Eye (tissue), 1 donor: ENCODE data around the gene RNASE13.

Source experiments
- DNase-seq: peaks from one replicate; pipeline ENCODE4 v3.0.0-alpha.2; 2015

Gene RNASE13

DNA sequence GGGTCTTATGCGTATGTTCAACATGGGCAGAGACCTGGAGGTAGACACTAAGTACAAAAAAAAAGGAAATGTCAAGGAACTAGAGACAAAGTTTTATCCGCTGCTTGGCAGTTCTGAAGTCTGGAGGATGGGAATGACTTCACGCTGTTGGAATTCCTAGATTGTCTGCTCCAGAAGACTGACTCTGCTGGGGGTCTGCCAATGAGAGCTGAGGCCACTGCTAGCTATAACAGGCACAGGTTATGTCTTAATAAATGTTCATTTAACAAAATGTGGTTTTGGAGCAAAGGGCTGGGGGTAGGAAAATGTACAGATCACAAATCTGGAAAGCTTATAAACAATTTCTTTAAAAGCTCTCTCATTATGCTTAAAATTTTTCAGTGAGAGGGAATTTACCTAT is 28.9 kb upstream of the RNASE13 start:
- DNase-seq = peak; percentile 37

GRCh38 chr14:21061347-21061668 is 26.7 kb upstream of the RNASE13 start:
- DNase-seq = no peak

DNA sequence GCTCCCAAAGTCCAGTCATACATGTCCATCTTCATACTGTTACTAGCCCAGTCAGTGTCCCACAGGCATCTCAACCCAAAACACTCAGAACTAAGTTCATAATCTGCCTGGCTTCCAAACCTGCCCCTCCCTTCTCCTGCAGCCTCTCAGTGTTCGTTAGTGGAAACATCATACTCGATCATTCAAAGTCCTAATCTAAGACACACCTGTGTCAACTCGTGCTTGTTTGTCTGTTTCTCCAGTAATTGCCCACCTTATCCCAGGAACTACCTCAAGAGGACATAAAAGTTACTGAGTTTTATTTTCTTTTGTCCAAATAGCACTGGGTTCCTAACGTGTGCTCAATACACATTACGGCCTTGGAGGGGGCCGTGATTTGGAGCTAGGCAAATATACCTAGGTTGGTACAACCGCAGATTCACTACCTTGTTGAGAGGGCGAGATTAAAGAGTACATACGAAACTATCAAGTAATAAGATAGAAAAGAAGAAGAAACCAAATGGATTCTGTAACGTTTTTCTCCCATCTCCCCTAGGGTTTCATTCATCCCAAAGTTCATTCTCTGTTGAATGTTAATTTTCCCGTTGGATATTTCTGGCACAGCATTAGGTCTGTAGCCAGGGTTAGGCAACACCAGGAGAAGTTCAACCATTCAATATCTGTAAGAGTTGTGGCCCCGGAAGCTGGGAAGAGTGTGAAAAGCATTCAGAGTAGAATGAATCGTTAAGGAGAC is 26.2 kb upstream of the RNASE13 start:
- DNase-seq = no peak

DNA sequence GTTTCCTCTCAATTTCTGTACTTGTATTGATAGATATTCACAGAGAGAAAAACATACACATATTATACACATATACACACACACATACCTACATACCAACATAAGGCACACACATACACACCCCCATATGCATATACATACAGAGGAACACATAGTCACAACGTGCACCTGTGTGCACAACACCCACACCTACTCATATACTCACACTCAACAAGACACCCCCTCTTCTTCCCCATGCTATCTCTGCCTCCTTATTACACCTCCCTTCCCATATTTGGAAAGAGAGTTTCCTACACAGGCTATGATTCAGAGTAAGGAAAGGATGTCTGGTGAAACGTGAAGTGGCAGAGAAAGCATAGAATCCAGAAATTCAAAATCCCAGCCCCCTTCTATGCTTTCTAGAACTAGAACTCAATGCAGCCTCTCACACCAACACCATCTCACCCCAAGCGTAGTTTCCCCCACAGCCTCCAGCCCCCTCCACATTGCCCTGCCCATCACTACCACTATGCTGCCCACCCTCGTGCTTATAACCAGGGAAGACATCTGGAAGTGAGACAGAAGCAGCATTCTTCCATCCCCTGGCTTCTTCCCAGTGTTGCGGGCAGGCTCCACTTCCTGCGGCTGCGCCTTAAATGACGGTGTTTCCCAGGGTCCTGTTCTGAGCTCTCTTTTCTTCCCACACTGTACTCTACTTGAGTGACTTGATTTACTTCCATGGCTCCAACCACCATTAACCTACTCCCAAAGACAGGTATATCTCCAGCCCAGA is 25.4 kb upstream of the RNASE13 start:
- DNase-seq = no peak

DNA sequence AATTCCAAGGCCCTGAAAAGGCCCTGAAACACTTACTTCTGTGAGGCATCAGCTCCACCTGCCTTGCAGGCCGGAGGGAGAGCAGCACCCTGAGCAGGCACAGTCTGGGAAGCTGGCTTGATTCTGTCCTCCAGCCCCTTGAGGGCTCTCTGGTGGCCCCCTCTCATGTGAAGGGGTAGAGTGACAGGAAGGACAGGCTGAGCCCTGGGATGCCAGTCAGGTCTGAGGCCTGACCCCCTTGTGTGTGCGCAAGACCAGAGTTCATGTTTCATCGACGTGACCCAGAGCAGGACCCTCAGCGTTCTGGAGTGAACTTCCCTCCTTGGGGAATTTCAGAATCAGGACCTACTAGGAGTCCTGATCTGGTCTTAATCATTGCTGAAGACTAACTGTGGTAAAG is 24.3 kb upstream of the RNASE13 start:
- DNase-seq = no peak

GRCh38 chr14:21057803-21058675 is 23.4 kb upstream of the RNASE13 start, which contains the start of gene RNASE8:
Gene RNASE8 (plus strand): TSS chr14:21057822. CDS start chr14:21057893, 71 bp downstream.
- no peak for DNase-seq

DNA sequence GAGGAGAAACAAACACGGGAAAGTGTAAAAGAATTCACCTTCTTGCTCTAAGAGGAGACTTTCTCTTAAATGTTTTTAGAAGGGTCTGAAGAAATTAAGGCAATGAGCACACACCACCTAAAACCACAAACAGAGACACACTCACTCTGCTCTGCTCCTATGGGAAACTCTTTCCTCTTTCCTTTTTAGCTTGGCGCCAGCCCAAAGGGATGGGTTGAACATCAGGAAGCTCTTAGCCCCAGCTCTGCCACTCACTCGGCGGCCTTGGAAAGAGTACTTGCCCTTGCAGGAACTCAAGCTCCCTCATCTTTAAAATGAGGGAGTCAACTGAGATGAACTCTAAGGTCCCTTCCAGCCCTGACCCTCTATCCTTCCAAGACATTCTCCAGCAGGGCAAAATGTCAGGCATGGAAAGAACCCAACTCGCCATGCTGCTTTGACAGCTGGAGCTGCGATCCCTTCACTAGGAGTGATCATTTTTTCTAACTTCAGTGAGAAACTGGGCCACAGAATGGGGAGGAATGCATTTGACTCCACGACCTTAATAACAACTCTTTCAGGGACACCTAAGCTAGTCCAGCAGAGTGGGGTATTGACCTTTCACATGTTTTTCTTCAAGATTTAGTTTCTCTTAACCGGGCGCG is 22.0 kb upstream of the RNASE13 start:
- DNase-seq = no peak

GRCh38 chr14:21055432-21056117 is 21.0 kb upstream of the RNASE13 start:
- DNase-seq = no peak

DNA sequence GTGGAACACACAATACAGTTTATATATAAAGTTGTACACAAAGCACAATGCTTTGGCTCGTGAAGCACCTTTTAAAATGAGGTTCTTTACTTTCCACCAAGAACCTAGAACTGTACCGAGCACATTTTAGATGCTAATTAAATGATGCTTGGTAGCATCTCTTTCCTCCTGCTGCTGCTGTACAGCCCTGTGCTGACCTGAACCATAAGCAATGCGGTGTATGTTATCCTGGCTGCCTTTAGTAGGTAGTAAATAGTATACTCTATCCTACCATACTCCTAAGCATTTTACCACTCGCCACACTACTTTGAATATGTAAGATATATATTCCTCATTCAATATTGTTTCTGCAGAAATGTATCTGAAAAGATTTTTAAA is 20.1 kb upstream of the RNASE13 start:
- DNase-seq = no peak

DNA sequence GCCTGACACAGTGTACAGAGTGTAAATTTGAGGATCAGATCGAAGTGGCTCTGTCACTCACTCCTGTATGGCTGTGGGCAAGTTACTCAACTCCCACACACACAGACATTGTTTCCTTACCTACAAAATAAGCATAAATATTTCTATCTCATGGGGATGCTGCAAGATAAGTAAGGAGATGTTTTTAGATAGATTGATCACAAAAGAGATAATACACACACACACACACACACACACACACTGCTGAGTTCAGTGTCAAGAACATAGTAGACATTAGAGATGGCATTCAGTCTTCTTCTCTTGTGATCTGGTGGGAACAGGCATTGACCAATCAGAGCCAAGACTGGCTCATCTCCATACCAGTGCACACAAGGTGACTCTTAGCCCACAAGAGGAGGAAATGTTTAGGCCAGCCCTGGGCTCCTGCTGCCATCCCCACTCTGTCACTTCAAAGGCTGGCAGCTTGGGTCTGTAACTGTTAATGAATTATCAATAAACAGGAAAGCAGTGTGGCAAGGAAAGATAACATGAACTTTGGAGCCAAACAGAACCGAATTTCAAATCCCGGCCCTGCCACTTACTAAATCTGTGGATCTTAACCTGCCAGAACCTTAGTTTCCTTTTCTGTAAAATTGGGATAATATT is 19.6 kb upstream of the RNASE13 start:
- no peak for DNase-seq

GRCh38 chr14:21053184-21054122 is 18.8 kb upstream of the RNASE13 start:
- DNase-seq = no peak

DNA sequence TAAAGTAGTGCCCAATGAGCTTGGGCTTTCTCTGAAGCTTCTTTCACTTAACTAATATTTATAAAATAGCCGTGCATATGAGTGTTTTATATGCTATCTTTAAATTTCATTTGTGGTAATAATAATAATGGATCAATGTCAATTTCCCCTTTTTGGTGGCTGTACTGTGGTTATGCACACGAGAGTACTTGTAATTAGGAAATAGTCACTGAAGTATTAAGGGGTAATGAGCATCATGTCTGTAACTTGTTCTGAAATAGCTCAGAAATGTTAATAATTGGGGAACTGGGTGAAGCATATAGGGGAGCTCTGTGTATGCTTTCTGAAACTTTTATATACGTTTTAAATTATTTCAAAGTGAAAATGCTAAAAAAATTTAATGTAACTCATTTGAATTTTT is 16.0 kb upstream of the RNASE13 start:
- no peak for DNase-seq

- DNase-seq = no peak
These were observed 14.7 kb upstream of the RNASE13 start for GRCh38 chr14:21049271-21049673.

DNA sequence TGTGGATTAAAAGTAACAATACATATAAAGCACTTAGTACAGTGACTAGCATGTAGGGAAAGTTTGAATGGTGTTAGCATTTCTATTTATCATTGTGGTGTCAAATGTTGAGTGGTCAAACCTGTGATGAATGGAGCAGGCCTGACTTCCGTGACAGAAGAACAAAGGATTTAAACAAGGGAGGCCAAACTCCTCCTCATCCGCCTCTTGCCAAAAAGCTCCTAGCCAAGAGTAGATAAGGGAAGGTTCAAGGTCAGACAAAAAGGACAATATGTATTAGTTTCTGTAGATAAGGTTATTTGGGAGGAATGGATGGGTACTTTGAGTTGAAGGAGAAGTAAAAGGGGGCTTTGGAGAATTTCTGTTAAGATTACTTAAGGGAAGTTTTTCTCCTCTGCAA is 14.0 kb upstream of the RNASE13 start:
- no peak for DNase-seq

DNA sequence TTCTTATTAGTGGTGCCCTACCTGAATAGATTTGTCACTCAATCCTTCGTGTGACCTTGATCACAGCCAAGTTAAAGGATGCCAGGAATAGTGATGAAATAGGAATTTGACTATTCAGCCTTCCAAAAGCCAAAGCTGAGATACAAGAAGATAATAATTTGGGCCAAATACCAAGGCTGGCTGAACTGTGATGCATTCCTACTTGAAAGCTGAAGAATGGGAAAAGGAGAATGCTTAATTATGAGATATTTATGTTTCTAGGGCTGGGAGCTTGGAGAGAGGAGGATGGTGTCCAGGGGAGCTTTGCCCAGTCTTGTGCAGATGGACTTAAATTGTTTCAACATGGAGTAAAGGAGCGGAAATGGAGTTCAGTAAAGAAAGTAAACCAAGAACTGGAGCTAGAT is 12.8 kb upstream of the RNASE13 start:
- no peak for DNase-seq

DNA sequence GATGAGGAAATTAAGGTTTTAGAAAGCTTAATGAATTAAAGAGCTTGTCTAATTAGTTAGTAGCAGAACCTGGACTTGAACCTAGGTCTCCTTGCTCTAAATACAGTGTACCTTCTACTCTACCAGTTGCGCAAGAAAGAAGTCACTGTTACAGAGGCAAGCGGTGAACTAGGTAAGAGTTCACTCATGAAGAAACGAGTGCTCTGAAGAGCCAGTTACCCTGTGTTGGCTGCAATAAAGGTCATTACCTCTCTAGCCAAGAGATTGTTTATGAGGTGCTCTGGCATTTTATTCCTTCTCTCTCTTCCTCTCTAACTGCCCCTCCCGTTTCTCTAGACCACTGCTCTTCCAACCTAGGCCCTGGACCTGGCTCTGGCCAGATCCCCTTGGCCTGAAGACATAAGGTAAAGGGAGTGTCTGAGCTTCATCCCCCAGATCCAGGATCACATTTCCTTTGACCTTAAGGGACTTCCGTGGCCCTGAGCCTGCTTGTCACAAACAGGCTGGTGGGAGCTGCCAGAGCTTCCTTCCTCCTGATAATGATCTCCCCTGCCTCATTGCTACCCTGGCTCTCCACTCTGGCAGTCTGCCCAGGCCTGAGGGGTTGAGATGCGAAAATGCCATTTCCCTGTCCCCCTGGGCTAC is 9.5 kb upstream of the RNASE13 start:
- no peak for DNase-seq

DNA sequence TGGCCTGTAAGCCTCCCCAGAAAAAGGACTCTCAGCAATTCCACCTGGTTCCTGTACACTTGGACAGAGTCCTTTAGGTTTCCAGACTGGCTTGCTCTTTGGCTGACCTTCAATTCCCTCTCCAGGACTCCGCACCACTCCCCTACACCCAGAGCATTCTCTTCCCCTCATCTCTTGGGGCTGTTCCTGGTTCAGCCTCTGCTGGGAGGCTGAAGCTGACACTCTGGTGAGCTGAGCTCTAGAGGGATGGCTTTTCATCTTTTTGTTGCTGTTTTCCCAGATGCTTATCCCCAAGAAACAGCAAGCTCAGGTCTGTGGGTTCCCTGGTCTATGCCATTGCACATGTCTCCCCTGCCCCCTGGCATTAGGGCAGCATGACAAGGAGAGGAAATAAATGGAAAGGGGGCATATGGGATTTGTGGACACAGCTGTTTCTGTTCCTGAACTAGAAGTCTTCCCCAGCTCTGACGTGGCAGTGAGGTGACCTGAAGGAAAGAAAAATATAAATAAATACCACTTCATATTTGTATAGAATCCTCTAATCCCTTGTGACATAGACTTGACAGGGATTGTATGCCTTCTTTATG is 8.9 kb upstream of the RNASE13 start:
- no peak for DNase-seq

- no peak for DNase-seq
These were observed 8.3 kb upstream of the RNASE13 start for GRCh38 chr14:21042918-21043317.

DNA sequence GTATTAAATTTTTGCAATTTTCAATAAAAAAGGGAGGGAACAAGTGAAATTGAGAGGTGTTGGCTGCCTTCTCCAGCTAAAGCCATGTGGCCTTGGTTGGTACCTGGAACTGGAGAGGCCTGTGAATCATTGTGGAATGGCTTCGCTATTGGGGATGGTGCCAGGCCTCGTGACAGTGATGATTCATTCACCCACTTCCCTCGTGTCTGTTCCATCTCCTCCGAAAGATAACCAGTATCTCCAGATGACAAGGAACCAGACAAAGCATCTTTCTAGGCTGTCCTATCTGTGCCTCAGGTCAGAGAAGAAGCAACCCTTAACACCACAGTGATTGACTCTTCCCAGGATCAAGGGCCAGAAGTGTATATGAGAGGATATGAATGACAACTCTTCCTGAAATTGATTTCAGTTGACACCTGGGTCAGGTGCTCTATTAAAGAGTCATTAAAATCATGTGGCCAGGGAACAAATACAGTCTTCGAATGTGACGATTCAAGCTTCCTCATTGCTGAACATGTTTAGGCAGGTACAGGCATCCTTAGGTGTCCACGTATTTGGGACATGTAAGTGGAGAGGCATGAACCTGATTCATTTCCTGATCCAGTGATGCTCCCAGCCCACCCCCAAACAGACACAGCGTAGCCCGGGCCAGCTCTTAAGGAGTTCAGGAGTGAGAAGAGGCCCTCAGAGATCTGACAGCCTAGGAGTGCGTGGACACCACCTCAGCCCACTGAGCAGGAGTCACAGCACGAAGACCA is 7.2 kb upstream of the RNASE13 start, which contains the start of gene RNASE7:
Gene RNASE7, plus strand, starts transcription at position 687 of the 758 bp plus-strand sequence. CDS start 631 bp downstream, outside the sequence.
- no peak for DNase-seq
